ENCODE results near the gene RAB22A.
"Not testable (repeated sequence)": the region's sequence is repeated elsewhere in the genome, so short reads cannot be mapped to it uniquely, and the experiment has no call there.

Gene RAB22A

GRCh38 chr20:58352468-58352867, 43.0 kb downstream of the RAB22A start:
- no peak for FAIRE-seq

- no peak for FAIRE-seq
Observed at GRCh38 chr20:58359441-58359840, 49.9 kb downstream of the RAB22A start.

GRCh38 chr20:58360936-58361335, 51.4 kb downstream of the RAB22A start:
- no peak for FAIRE-seq

- FAIRE-seq: no peak
Observed at GRCh38 chr20:58361481-58362205, 52.1 kb downstream of the RAB22A start.

GRCh38 chr20:58362206-58362516, 52.6 kb downstream of the RAB22A start:
- no peak for FAIRE-seq

GRCh38 chr20:58362970-58363369, 53.5 kb downstream of the RAB22A start:
- FAIRE-seq: no peak

- peak; percentile 82 for FAIRE-seq
Observed at GRCh38 chr20:58366866-58367265, 57.4 kb downstream of the RAB22A start.

- no peak for FAIRE-seq
Observed at GRCh38 chr20:58372806-58373205, 63.3 kb downstream of the RAB22A start.

GRCh38 chr20:58373296-58373695, 63.8 kb downstream of the RAB22A start:
- FAIRE-seq: not testable (repeated sequence)

GRCh38 chr20:58374027-58374850, 64.7 kb downstream of the RAB22A start:
- no peak for FAIRE-seq

GRCh38 chr20:58374906-58375758, 65.6 kb downstream of the RAB22A start:
- no peak for FAIRE-seq

GRCh38 chr20:58375759-58376352, 66.3 kb downstream of the RAB22A start:
- FAIRE-seq: no peak

GRCh38 chr20:58377017-58377416, 67.5 kb downstream of the RAB22A start:
- FAIRE-seq: no peak

- no peak for FAIRE-seq
Observed at GRCh38 chr20:58377766-58378401, 68.4 kb downstream of the RAB22A start.

GRCh38 chr20:58378704-58379103, 69.2 kb downstream of the RAB22A start:
- no peak for FAIRE-seq

- no peak for FAIRE-seq
Observed at GRCh38 chr20:58381627-58382026, 72.1 kb downstream of the RAB22A start.

- FAIRE-seq: no peak
Observed at GRCh38 chr20:58382096-58382495, 72.6 kb downstream of the RAB22A start.

GRCh38 chr20:58384821-58385220, 75.3 kb downstream of the RAB22A start:
- no peak for FAIRE-seq

- no peak for FAIRE-seq
Observed at GRCh38 chr20:58388028-58388601, 78.6 kb downstream of the RAB22A start.

- FAIRE-seq: no peak
Observed at GRCh38 chr20:58388882-58389323, 79.4 kb downstream of the RAB22A start, which contains the start of gene VAPB. Gene VAPB, plus strand, starts transcription at chr20:58389229. Its CDS starts 231 bp downstream, at chr20:58389460.

- FAIRE-seq: no peak
Observed at GRCh38 chr20:58389324-58389967, 79.9 kb downstream of the RAB22A start.
